Keratinocyte (primary cell): ENCODE data around the gene MTOR. TPM values are rescaled to one million over a fixed set of nuclear protein-coding genes. Genes with fewer than 3 reads are reported as not detected.

Experiments
- DNase-seq: peaks from one replicate; pipeline ENCODE4 v3.0.0-alpha.2; 2011; ENCODE audit warnings: low read depth, missing footprints, low spot score
- FAIRE-seq: peaks from 2 replicates; lab custom pipeline; 2011; peaks lifted over from hg19 to GRCh38; lab: Jason Lieb, UNC
- H2AFZ ChIP-seq: 2 replicates; pipeline ENCODE4 v1.6.0; 2012; ENCODE audit warnings: low read length, control low read depth, inconsistent platforms; ENCODE audit not compliant: control insufficient read depth
- H3K27ac ChIP-seq: 2 replicates; pipeline ENCODE4 v1.5.1; 2011; ENCODE audit warnings: low read length; ENCODE audit not compliant: control insufficient read depth, insufficient read depth
- H3K27me3 ChIP-seq: 3 replicates; pipeline ENCODE4 v1.6.0; 2011; ENCODE audit warnings: low read length; ENCODE audit not compliant: control insufficient read depth, insufficient read depth; ENCODE audit errors: extremely low read depth
- H3K36me3 ChIP-seq, 2 experiments: 2 replicates in 1 of 2; 3 replicates in 1 of 2; pipeline ENCODE4 v1.5.1; 2011; ENCODE audit warnings: low read length in 2 of 2, mild to moderate bottlenecking in 1 of 2; ENCODE audit not compliant: control insufficient read depth in 2 of 2, insufficient read depth in 2 of 2; ENCODE audit errors: extremely low read depth in 1 of 2
- H3K4me1 ChIP-seq: 3 replicates; pipeline ENCODE4 v1.5.1; 2011; ENCODE audit warnings: low read length; ENCODE audit not compliant: control insufficient read depth, insufficient read depth; ENCODE audit errors: extremely low read depth
- H3K4me2 ChIP-seq: 3 replicates; pipeline ENCODE4 v1.6.0; 2011; ENCODE audit warnings: low read depth, low read length; ENCODE audit not compliant: control insufficient read depth, insufficient read depth; ENCODE audit errors: extremely low read depth
- H3K4me3 ChIP-seq, 3 experiments: fragments of 200-600 bp in 1 of 3; sonication (generic) in 1 of 3; 2 replicates in 2 of 3; 3 replicates in 1 of 3; pipeline ENCODE4 v1.5.1; 2011 to 2016; ENCODE audit warnings: low read length in 3 of 3, mild to moderate bottlenecking in 3 of 3, control low read depth in 2 of 3, inconsistent platforms in 1 of 3, low read depth in 1 of 3, mixed read lengths in 1 of 3, mixed run types in 1 of 3, moderate library complexity in 1 of 3; ENCODE audit not compliant: control insufficient read depth in 2 of 3, insufficient read depth in 2 of 3; ENCODE audit errors: extremely low read depth in 1 of 3
- H3K79me2 ChIP-seq: 2 replicates; pipeline ENCODE4 v1.6.0; 2012; ENCODE audit warnings: low read length; ENCODE audit not compliant: control insufficient read depth, insufficient read depth
- H3K9ac ChIP-seq: 3 replicates; pipeline ENCODE4 v1.6.0; 2011; ENCODE audit warnings: low read length; ENCODE audit not compliant: control insufficient read depth, insufficient read depth; ENCODE audit errors: extremely low read depth
- H3K9me1 ChIP-seq: 3 replicates; pipeline ENCODE4 v1.6.0; 2011; ENCODE audit warnings: low read length; ENCODE audit not compliant: control insufficient read depth, insufficient read depth; ENCODE audit errors: extremely low read depth
- H3K9me3 ChIP-seq: 2 replicates; pipeline ENCODE4 v1.5.1; 2012; ENCODE audit warnings: low read depth, low read length; ENCODE audit not compliant: control insufficient read depth
- H4K20me1 ChIP-seq: 3 replicates; pipeline ENCODE4 v1.6.0; 2011; ENCODE audit warnings: low read length; ENCODE audit not compliant: control insufficient read depth, insufficient read depth; ENCODE audit errors: extremely low read depth
- EZH2 ChIP-seq: IDR thresholded peaks from one replicate; pipeline ENCODE4 v1.6.1; 2012; ENCODE audit warnings: inconsistent platforms, mild to moderate bottlenecking, low read length, moderate library complexity
- dilution Hi-C: fragments of 300-500 bp; cut with MboI; formaldehyde crosslinking; loops from one replicate; pipeline ENCODE4 v1.7.0; 2020; ENCODE audit warnings: low sequenced_read_pairs; ENCODE audit not compliant: extremely low pct_ligation_motif_present
- polyA plus RNA-seq, 5 experiments: library from polyadenylated mRNA; depleted of rRNA in 3 of 5; stranded (reverse) in 3 of 5; stranded (forward) in 1 of 5; unstranded in 1 of 5; fragments of >200 nt; gene quantifications; 1 replicate in 1 of 5; 2 replicates in 3 of 5; 3 replicates in 1 of 5; pipeline versions ENCODE4 v1.2.1 to v1.2.3, GENCODE V29; 2011 to 2012; ENCODE audit warnings: missing spikeins in 2 of 5, low read depth in 1 of 5, low replicate concordance in 1 of 5
- TF ChIP-seq, protein P1 (sequence below), 3 experiments: IDR thresholded peaks in 1 of 3; conservative IDR thresholded peaks in 1 of 3; optimal IDR thresholded peaks in 1 of 3; 2 replicates in 2 of 3; 3 replicates in 1 of 3; pipeline versions ENCODE3 to v1.5.1; 2011; ENCODE audit warnings: low read length in 3 of 3, mild to moderate bottlenecking in 3 of 3, moderate library complexity in 2 of 3, control low read depth in 1 of 3, inconsistent platforms in 1 of 3; ENCODE audit not compliant: insufficient read depth in 2 of 3; ENCODE audit errors: extremely low read depth in 1 of 3

The MTOR gene
- polyA plus RNA-seq, 1 donor (not counting 4 experiments of a cell fraction or from before 2014, with no cell fraction given): 31.5 TPM

- Histone ChIP-seq H3K27me3 (no peaks in the 10 kb centered on the region), H2AFZ (no peak overlapping the region), H3K4me3 (no peak overlapping the region), H4K20me1 (no peaks in the 10 kb centered on the region), H3K27ac (no peak overlapping the region), H3K9me3 (no peaks in the 10 kb centered on the region), H3K9me1 (peaks cover 3% of the 10 kb centered on the region), H3K36me3 (peaks cover 46% of the 10 kb centered on the region in 2 experiments), H3K79me2 (no peaks in the 10 kb centered on the region), H3K4me1 (peaks cover 11% of the 10 kb centered on the region), H3K4me2 (no peak overlapping the region), H3K9ac (no peak overlapping the region)
- TF ChIP-seq, protein P1, sequence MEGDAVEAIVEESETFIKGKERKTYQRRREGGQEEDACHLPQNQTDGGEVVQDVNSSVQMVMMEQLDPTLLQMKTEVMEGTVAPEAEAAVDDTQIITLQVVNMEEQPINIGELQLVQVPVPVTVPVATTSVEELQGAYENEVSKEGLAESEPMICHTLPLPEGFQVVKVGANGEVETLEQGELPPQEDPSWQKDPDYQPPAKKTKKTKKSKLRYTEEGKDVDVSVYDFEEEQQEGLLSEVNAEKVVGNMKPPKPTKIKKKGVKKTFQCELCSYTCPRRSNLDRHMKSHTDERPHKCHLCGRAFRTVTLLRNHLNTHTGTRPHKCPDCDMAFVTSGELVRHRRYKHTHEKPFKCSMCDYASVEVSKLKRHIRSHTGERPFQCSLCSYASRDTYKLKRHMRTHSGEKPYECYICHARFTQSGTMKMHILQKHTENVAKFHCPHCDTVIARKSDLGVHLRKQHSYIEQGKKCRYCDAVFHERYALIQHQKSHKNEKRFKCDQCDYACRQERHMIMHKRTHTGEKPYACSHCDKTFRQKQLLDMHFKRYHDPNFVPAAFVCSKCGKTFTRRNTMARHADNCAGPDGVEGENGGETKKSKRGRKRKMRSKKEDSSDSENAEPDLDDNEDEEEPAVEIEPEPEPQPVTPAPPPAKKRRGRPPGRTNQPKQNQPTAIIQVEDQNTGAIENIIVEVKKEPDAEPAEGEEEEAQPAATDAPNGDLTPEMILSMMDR (optimal IDR thresholded peaks at IDR 0.05 in 1 of 3, IDR thresholded peaks at IDR 0.05 in 1 of 3, conservative IDR thresholded peaks at IDR 0.05 in 1 of 3; ENCODE audit: extremely low read depth in 1 of 3, insufficient read depth in 2 of 3, low read length in 3 of 3): no peak
- TF ChIP-seq EZH2: no peak
- no peak for FAIRE-seq
- dilution Hi-C loops: no loop called here
- no peak for DNase-seq
Observed at GRCh38 chr1:11129649-11130390, 132.5 kb downstream of the MTOR start.

DNA sequence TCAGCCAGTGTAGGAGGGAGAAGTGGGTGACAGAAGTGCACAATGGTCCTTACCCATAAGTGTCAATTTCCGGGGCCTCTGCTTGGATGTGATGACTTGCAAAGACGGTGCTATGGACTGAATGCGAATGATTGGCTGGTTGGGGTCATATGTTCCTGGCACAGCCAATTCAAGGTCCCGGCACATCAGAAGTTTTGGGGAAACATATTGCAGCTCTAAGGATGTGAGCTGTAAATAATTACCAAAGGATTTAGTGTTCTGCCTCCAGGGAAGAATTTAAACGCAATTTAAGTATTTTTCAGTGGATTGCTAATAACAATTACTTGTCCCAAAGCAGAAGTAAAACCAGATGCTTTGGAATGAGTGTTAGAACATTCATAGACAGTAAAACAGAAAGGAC lies 135.8 kb downstream of the MTOR start:
- no peak overlapping the region for H3K4me3 ChIP-seq
- no peaks in the 10 kb centered on the region for H3K9me1 ChIP-seq
- H3K4me1 ChIP-seq: no peaks in the 10 kb centered on the region
- no peak overlapping the region for H3K9ac ChIP-seq
- no peak overlapping the region for H2AFZ ChIP-seq
- no peaks in the 10 kb centered on the region for H3K79me2 ChIP-seq
- H3K27ac ChIP-seq: no peak overlapping the region
- no peaks in the 10 kb centered on the region for H3K9me3 ChIP-seq
- DNase-seq: no peak
- H4K20me1 ChIP-seq: no peaks in the 10 kb centered on the region
- H3K4me2 ChIP-seq: no peak overlapping the region
- no peaks in the 10 kb centered on the region for H3K27me3 ChIP-seq
- FAIRE-seq: no peak
- dilution Hi-C loops: no loop called here
- peaks cover 44 to 46% of the 10 kb centered on the region in 2 experiments for H3K36me3 ChIP-seq
- TF ChIP-seq, protein P1 (optimal IDR thresholded peaks at IDR 0.05 in 1 of 3, IDR thresholded peaks at IDR 0.05 in 1 of 3, conservative IDR thresholded peaks at IDR 0.05 in 1 of 3; ENCODE audit: extremely low read depth in 1 of 3, insufficient read depth in 2 of 3, low read length in 3 of 3): no peak
- TF ChIP-seq EZH2: no peak
